Psoas muscle (tissue), 8 donors: ENCODE results near the gene ADRA2B. TPM values are rescaled to one million over a fixed set of nuclear protein-coding genes. Genes with fewer than 3 reads are reported as not detected.

Experiments used
- ATAC-seq, 4 donors: fragments of 200-7000 bp; cut with Tn5 transposase; one replicate each; pipeline ENCODE4 v1.9.1; 2020; ENCODE audit warnings: moderate library complexity in 3 of 4, mild to moderate bottlenecking in 2 of 4
- DNase-seq, 2 donors: peaks; one replicate each; pipeline ENCODE4 v3.0.0-alpha.2; 2020
- H3K27ac ChIP-seq: fragments of 200-600 bp; one replicate; pipeline ENCODE4 v1.8.0; 2022
- H3K27me3 ChIP-seq, 3 donors: fragments of 200-600 bp in 1 of 3; one replicate each; pipeline versions ENCODE4 v1.6.1 to v1.8.0; 2013 to 2022; ENCODE audit warnings: low read length in 2 of 3, mild to moderate bottlenecking in 2 of 3, moderate library complexity in 1 of 3; ENCODE audit not compliant: insufficient read depth in 3 of 3
- H3K36me3 ChIP-seq, 2 donors: fragments of 200-600 bp in 1 of 2; one replicate each; pipeline versions ENCODE4 v1.6.1 to v1.8.0; 2013 to 2022; ENCODE audit warnings: low read depth in 1 of 2, mild to moderate bottlenecking in 1 of 2, moderate library complexity in 1 of 2; ENCODE audit not compliant: insufficient read depth in 1 of 2
- H3K4me1 ChIP-seq: fragments of 200-600 bp; one replicate; pipeline ENCODE4 v1.8.0; 2022
- H3K4me3 ChIP-seq: fragments of 200-600 bp; one replicate; pipeline ENCODE4 v1.8.0; 2022; ENCODE audit warnings: mild to moderate bottlenecking
- H3K9me3 ChIP-seq: fragments of 200-600 bp; one replicate; pipeline ENCODE4 v1.8.0; 2022
- CTCF ChIP-seq: fragments of 200-600 bp; IDR thresholded peaks from one replicate; pipeline ENCODE4 v1.8.0; 2022; ENCODE audit warnings: antibody characterized with exemption
- WGBS, 3 donors: extraction: QIAGEN DNeasy Blood & Tissue Kit; methylation state at CpG; one replicate each; pipeline versions ENCODE4 v1.1.6 to v1.1.7; 2013; 5-methylcytosine and 5-hydroxymethylcytosine counted together
- intact Hi-C, 2 donors: fragments of 100-400 bp; cut with DNase I; formaldehyde crosslinking; loops; one replicate each; pipeline versions ENCODE4 v1.11.0 to v1.14.2; 2022
- polyA plus RNA-seq, 3 donors: library from polyadenylated mRNA; stranded (reverse); fragments of 200-250 nt; gene quantifications; one replicate each; pipeline ENCODE4 v1.2.3, GENCODE V29; 2013
- total RNA-seq, 4 donors: library from RNA; stranded (reverse); fragmentation: NEBNext Ultra II Directional in 2 of 4; extraction: Animal tissue kit (Norgen Biotek cat#: 25700) in 2 of 4; gene quantifications; one replicate each; pipeline versions ENCODE4 v1.2.1 to v1.2.4, GENCODE V29; 2021 to 2023
- donor health status: healthy with polysubstance abuse.
- donor health status: DM: no; HTN: no; CAD: no; lungs with moderate emphysema.
- donor health status: Bipolar disorder and iron deficiency.
- donor health status: healthy.
- donor health status: DM: yes; HTN: yes; CAD: no.
- donor health status: DM: no; HTN: no; CAD: no.
- donor health status: DM: no; HTN: no; CAD: no.
- donor health status: DM: yes; HTN: yes; CAD: no.

The ADRA2B gene
- total and polyA plus RNA-seq, 7 donors, result 1.6 to 5.3 (median 2.1) TPM

DNA sequence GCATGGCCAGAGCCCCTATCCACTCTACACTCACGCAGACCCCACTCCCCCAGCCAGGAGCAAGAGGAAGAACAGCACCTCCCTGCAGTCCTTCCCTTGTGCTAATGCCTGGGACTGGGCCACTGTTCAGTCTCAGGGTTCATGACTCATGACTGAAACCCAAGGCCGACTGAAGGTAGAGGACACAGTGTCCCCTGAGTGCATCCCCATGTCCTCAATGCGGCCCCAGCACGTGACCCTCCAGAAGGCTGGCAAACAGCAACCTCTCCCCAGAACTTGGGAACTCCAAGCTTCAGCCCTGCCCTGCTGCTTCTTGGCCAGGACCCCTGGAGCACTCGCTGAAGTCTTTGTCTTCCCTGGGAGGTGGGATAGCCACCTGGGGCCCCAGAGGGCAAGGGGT is 6.0 kb upstream of the ADRA2B start:
- no peaks in the 10 kb centered on the region for H3K27me3 ChIP-seq
- peaks cover 6% of the 10 kb centered on the region for H3K4me1 ChIP-seq
- no peak for TF ChIP-seq CTCF
- ATAC-seq (no peak), DNase-seq (peak in 1 of 2 donors; percentile 8)
- intact Hi-C loops, result loop anchor here in 1 of 2 donors (10.0 kb wide), 1 partner anchor 118 kb away; no protein-coding TSS in a partner anchor
- H3K27ac ChIP-seq, result no peak overlapping the region
- WGBS, 3 donors, result 65 to 82% (median 79%) methylated on average over 5 of the region's 5 CpGs
- no peaks in the 10 kb centered on the region for H3K36me3 ChIP-seq
- H3K4me3 ChIP-seq, result no peak overlapping the region
- no peaks in the 10 kb centered on the region for H3K9me3 ChIP-seq

GRCh38 chr2:96121414-96121813 is 5.0 kb upstream of the ADRA2B start:
- Histone ChIP-seq H3K4me3 (no peak overlapping the region), H3K9me3 (no peaks in the 10 kb centered on the region), H3K27me3 (peaks cover 0 to 4% (median 0%) of the 10 kb centered on the region in 3 donors), H3K4me1 (peaks cover 6% of the 10 kb centered on the region), H3K36me3 (no peaks in the 10 kb centered on the region), H3K27ac (no peak overlapping the region)
- ATAC-seq (no peak), DNase-seq (no peak)
- WGBS, 3 donors, result 84 to 92% (median 85%) methylated on average over 4 of the region's 4 CpGs
- intact Hi-C loops, result loop anchor here in 1 of 2 donors (10.0 kb wide), 1 partner anchor 117 kb away; no protein-coding TSS in a partner anchor
- no peak for TF ChIP-seq CTCF

GRCh38 chr2:96120991-96121390 is 4.6 kb upstream of the ADRA2B start:
- ATAC-seq (no peak), DNase-seq (no peak)
- intact Hi-C loops, result loop anchor here in 1 of 2 donors (10.0 kb wide), 1 partner anchor 116 kb away; no protein-coding TSS in a partner anchor
- Histone ChIP-seq H3K4me1 (peaks cover 6% of the 10 kb centered on the region), H3K27ac (no peak overlapping the region), H3K27me3 (peaks cover 0 to 8% (median 0%) of the 10 kb centered on the region in 3 donors), H3K36me3 (no peaks in the 10 kb centered on the region), H3K4me3 (no peak overlapping the region), H3K9me3 (no peaks in the 10 kb centered on the region)
- no peak for TF ChIP-seq CTCF
- WGBS, 3 donors, result 68 to 71% (median 69%) methylated on average over 7 of the region's 7 CpGs

DNA sequence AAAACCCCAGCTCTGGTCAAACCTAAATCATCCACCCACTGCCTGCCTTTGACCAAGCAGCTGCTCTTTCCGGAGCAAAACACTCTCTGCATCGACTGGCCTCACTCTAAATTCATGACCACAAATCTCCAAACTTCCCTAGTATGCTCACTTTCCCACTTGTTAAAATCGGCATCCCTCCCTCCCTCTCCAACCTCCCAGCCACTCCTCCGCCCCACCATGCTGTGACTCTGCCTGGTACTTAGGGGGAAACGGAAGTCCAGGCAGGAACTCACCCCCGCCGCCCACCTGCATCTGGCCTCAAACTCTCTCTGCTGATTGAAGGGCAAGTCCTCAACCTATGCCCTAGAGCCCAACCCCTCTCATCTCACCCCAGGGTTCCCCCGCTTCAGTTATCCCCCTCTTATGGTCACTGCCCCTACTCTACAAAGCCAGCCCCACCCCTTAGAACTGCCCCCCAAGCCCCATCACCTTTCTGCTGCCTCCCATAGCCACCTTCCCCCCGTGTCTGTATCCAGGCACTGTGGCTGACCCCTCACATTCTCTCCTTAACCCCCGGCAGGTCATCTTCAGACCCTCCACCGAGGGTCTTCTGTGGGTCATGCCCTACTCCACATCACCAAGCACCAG is 3.8 kb upstream of the ADRA2B start:
- intact Hi-C loops, result loop anchor here in 1 of 2 donors (10.0 kb wide), 1 partner anchor 115 kb away; no protein-coding TSS in a partner anchor
- Histone ChIP-seq H3K4me1 (peaks cover 6% of the 10 kb centered on the region), H3K36me3 (no peaks in the 10 kb centered on the region), H3K27ac (no peak overlapping the region), H3K27me3 (peaks cover 0 to 16% (median 0%) of the 10 kb centered on the region in 3 donors), H3K9me3 (no peaks in the 10 kb centered on the region), H3K4me3 (no peak overlapping the region)
- ATAC-seq (no peak), DNase-seq (no peak)
- TF ChIP-seq CTCF, result no peak
- WGBS, 3 donors, result 49 to 60% (median 53%) methylated on average over 11 of the region's 11 CpGs
